ENCODE measurements around the gene SLC35E3.
"Not testable (repeated sequence)": the region's sequence is repeated elsewhere in the genome, so short reads cannot be mapped to it uniquely, and the experiment has no call there.

Gene SLC35E3

DNA sequence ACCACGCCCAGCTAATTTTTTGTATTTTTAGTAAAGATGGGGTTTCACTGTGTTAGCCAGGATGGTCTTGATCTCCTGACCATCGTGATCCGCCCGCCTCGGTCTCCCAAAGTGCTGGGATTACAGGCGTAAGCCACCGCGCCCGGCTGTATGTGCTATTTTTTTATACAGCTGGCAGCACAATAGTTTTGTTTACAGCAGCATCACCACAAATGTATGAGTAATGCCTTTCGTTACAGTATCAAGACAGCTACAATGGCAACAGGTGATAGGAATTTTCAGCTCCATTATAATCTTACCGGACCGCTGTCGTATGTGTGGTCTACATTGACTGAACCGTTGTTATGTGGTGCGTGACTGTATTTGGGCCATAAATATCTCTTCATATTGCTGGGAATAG is 50.4 kb downstream of the SLC35E3 start:
- no peak for DNase-seq

GRCh38 chr12:68798882-68799234 is 52.9 kb downstream of the SLC35E3 start:
- DNase-seq: no peak

DNA sequence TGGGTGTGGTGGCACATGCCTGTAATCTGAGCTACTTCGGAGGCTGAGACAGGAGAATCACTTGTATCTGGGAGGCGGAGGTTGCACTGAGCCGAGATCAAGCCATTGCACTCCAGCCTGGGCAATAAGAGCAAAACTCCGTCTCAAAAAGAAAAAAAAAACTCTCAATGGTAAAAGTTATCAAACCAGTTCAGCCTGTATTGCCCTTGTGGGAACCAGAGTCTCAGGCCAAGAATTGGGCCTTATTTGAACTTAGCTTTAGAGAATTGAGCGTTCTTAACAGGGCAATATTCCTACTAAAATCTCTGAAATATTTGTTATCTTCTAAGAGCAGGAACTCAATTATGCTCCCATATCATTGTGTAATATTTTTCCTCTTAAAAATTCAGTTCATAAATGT is 54.3 kb downstream of the SLC35E3 start:
- DNase-seq: no peak

GRCh38 chr12:68801124-68801523 is 55.1 kb downstream of the SLC35E3 start:
- not testable (repeated sequence) for DNase-seq

DNA sequence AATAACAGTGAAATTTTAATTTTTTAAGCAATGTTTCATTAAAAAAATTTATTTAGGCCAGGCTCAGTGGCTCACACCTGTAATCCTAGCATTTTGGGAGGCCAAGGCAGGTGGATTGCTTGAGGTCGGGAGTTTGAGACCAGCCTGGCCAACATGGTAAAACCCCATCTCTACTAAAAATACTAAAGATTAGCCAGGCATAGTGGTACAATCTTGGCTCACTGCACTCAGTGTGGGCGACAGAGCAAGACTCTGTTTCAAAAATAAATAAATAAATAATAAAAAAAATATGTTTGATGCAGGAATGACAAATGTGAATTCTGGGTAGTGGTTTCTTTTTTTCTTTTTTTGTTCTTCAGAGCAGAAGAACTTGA is 56.4 kb downstream of the SLC35E3 start:
- DNase-seq: not testable (repeated sequence)

- DNase-seq: not testable (repeated sequence)
These were observed 57.1 kb downstream of the SLC35E3 start for GRCh38 chr12:68802911-68803651.

DNA sequence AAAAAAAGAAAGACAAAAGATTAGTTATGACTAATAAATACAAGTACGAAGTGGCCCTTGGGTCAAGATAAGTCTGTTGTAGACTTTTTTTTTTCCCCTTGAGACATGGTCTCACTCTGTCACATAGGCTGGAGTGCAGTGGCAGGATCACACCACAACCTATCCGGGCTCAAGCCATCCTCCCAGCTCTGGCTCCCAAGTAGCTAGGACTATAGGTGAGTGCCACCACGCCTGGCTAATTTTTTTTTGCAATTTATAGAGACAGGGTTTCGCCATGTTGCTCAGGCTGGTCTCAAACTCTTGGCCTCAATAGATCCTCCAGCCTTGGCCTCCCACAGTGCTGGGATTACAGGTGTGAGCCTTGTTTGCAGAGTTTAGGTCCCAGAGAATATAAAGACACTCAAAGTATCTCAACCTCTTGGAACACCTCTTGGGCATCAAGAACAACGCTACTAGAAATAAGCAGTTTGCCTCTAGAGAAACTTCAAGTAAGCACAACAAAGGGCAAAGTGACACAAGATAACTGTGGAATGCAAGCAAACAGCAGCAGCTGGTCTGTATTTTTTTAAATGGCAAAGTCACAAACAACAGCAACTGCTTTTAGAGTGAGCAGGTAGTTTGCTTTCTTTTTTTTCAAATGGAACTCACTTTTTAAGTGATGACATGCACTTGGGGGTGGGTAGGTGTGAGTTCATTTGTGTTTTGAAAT is 58.1 kb downstream of the SLC35E3 start:
- no peak for DNase-seq

GRCh38 chr12:68804657-68805591 is 58.9 kb downstream of the SLC35E3 start:
- DNase-seq: no peak

DNA sequence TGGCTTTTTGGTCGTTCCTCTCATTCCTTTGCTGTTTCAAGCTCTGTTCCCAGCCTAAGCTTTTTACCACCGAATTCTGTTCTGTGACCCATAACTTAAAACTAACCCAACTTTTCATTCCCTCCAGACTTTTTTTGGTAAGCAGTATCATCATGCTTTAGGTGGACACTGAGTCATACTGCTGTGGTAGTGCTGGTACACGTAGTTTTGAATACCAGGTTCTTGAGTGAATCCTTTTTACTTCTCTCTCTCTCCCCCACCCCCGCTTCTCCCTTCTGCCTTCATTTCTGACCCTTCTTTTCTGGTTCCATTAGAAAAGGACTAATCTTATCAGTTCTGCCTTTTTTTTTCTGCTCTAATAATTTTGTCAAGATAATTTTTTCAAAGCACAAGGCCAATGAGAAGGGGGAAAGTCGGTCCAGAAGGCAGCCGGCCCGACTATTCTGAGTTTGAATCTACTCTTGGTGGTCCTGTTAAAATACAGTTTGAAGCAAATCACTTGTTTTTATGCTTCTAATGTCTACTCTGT is 59.7 kb downstream of the SLC35E3 start:
- no peak for DNase-seq

DNA sequence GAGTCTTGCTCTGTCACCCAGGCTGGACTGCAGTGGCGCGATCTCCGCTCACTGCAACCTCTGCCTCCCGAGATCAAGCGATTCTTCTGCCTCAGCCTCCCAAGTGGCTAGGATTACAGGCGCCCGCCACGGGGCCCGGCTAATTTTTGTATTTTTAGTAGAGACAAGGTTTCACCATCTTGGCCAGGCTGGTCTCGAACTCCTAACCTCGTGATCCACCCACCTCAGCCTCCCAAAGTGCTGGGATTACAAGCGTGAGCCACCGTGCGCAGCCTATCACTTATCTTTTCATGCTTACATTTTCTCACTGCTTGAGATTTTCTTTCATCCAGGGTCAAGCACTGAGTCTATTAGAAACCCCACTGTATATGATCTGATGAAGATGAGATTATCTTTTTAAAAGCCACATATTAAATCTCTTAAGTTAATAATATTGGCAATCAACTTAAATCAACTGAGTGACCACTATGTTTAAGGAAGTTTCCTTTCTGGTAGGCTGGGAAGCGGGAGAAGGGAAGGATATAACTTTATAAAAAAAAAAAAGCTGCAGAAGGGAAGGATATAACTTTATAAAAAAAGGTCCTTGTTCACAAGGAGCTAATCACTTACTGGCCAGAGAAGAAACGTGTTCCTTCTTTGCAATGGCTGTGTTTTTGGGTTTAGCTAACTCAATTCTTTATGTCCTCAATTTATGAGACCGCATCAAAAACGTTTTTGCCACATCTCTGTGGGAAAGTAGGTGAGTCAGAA is 60.7 kb downstream of the SLC35E3 start:
- DNase-seq: no peak

- not testable (repeated sequence) for DNase-seq
These were observed 61.2 kb downstream of the SLC35E3 start for GRCh38 chr12:68807274-68807575.

GRCh38 chr12:68807576-68808387 is 61.8 kb downstream of the SLC35E3 start, which contains the start of gene MDM2:
Gene MDM2 (plus strand): TSS chr12:68808177. CDS start chr12:68808478, 301 bp downstream.
- peak; percentile 94 for DNase-seq

DNA sequence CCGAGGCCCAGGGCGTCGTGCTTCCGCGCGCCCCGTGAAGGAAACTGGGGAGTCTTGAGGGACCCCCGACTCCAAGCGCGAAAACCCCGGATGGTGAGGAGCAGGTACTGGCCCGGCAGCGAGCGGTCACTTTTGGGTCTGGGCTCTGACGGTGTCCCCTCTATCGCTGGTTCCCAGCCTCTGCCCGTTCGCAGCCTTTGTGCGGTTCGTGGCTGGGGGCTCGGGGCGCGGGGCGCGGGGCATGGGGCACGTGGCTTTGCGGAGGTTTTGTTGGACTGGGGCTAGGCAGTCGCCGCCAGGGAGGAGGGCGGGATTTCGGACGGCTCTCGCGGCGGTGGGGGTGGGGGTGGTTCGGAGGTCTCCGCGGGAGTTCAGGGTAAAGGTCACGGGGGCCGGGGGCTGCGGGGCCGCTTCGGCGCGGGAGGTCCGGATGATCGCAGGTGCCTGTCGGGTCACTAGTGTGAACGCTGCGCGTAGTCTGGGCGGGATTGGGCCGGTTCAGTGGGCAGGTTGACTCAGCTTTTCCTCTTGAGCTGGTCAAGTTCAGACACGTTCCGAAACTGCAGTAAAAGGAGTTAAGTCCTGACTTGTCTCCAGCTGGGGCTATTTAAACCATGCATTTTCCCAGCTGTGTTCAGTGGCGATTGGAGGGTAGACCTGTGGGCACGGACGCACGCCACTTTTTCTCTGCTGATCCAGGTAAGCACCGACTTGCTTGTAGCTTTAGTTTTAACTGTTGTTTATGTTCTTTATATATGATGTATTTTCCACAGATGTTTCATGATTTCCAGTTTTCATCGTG is 62.6 kb downstream of the SLC35E3 start:
- DNase-seq: peak; percentile 72

GRCh38 chr12:68809190-68810026 is 63.4 kb downstream of the SLC35E3 start:
- DNase-seq: no peak

DNA sequence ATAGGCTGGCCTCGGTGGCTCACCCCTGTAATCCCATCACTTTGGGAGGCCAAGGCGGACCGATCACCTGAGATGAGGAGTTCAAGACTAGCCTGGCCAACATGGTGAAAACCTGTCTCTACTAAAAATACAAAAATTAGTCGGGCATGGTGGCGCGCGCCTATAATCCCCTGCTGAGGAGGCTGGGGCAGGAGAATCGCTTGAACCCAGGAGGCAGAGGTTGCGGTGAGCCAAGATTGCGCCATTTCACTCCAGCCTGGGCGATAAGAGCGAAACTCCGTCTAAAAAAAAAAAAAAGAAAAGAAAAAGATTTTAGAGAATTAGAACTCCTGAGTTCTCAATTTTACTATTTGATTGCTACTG is 64.0 kb downstream of the SLC35E3 start:
- not testable (repeated sequence) for DNase-seq

GRCh38 chr12:68811573-68811972 is 65.6 kb downstream of the SLC35E3 start:
- not testable (repeated sequence) for DNase-seq

DNA sequence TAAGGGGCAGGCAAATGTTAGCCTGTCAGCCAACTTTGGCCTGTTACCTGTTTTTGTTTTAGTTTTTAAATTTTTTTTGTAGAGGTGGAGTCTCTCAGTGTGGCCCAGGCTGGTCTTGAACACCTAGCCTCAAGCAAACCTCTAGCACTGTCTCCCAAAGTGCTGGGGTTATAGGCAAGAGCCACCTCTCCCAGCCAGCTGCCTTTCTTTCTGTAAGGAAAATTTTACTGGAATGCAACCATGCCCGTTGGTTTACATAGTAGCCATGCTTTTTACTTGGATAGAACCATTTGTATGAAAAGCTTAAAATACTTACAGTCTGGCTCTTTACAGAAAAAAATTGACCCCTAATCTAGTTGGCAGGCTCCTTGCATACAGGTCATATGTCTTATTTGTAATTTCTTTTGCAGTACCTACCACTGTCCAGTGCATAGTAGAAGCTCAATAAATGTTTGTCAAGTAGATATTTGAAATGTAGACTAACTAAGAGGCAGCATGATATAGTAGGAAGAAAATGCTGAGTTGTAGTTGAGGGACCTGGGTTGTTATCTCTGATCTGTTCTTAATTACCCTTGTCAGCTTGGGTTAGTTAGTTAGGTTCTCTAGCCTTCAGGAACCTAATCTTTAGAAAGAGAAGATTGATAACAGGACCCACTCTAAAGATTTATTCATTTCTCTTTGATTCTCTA is 66.7 kb downstream of the SLC35E3 start:
- DNase-seq: no peak

DNA sequence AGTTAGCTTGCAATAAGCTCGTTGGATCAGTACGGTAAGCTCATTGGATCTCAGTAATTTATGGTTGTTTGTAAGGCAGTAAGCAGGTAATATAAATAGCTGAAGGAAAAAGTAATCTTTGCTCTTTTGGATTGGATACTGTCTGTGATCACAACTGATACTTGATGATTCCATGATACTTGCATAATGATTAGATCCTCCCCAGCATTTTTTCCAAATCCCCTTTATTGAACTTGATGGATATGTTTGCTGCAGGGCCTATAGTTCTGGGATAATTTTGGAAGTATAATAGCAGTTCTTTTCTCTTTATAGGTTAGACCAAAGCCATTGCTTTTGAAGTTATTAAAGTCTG is 67.2 kb downstream of the SLC35E3 start:
- DNase-seq: no peak

DNA sequence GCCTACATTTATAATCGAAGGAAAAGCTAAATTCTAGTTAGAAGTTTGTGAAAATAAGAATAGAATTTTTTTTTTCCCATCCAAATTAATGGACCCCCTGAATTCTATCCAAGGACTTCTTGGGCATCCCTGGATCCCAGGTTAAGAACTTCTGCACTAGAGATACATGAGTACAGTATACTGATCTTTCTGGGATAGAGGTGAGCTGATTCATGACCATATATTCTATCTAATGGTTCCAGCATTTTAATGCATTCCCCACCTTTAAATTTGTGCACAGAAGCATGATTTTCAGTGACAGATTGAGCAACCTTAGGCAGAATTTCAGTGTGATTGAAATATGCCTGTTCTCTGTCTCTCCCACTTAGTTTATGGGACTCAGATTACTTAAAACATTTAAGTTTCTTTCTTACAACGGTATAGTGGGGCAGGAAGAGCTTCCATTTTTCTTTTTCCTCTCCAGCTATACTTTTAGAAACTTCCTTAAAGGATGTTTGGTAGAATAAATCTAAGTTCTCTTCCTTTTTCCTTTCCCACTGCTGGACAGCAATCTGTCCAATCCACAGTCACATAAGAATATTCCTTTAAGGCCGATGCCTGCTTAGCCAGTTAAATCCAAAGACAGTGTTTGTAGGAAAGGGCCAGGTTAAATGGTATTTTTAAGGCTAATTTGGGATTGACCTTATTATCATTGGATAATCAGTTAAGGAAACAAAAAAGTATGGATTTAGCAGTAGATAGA is 68.7 kb downstream of the SLC35E3 start:
- no peak for DNase-seq
